AG04450 (cell line): Measurements from ENCODE around the gene MRRF. TPM values are rescaled to one million over a fixed set of nuclear protein-coding genes. Genes with fewer than 3 reads are reported as not detected.

Experiments used
- CTCF ChIA-PET: fragments of 300-600, 350-600 bp; formaldehyde crosslinking; extraction: SDS; loops from one replicate; lab custom pipeline; 2022; ENCODE audit warnings: antibody characterized with exemption, inconsistent platforms; lab: Charles Lee
- POLR2A ChIA-PET: fragments of 350-600 bp; formaldehyde crosslinking; extraction: SDS; loops from one replicate; lab custom pipeline; 2021; ENCODE audit warnings: antibody characterized with exemption, inconsistent platforms; lab: Yijun Ruan, JAX
- DNase-seq: peaks from one replicate; pipeline ENCODE4 v3.0.0-alpha.2; 2011; ENCODE audit warnings: low read depth, low spot score
- H3K27ac ChIP-seq: one replicate; pipeline ENCODE4 v1.5.1; 2012; ENCODE audit warnings: low read depth, low read length, control low read depth
- H3K27me3 ChIP-seq: one replicate; pipeline ENCODE4 v1.6.0; 2012; ENCODE audit warnings: low read length; ENCODE audit not compliant: control insufficient read depth, insufficient read depth
- H3K4me3 ChIP-seq: 2 replicates; pipeline ENCODE4 v1.5.1; 2011; ENCODE audit warnings: mild to moderate bottlenecking, low read depth, low read length, control low read depth
- H3K9me3 ChIP-seq: 2 replicates; pipeline ENCODE4 v1.5.1; 2012; ENCODE audit warnings: low read length; ENCODE audit not compliant: control insufficient read depth, insufficient read depth
- CTCF ChIP-seq: IDR thresholded peaks from 2 replicates; pipeline ENCODE4 v1.5.1; 2011; ENCODE audit warnings: low read depth, low read length, control low read depth, inconsistent platforms
- polyA plus RNA-seq: library from polyadenylated mRNA; depleted of rRNA; stranded (reverse); fragments of >200 nt; gene quantifications from 2 replicates; pipeline ENCODE4 v1.2.3, GENCODE V29; 2011

The MRRF gene
- polyA plus RNA-seq, 1 experiment, result 50.1 TPM

- ChIA-PET CTCF (no interaction called here), POLR2A (no interaction called here)
- no peak for DNase-seq
Measured at GRCh38 chr9:122309861-122310260, 45.2 kb downstream of the MRRF start.

GRCh38 chr9:122314165-122314564 lies 49.5 kb downstream of the MRRF start:
- Histone ChIP-seq H3K27me3 (no peaks in the 10 kb centered on the region), H3K27ac (no peak overlapping the region), H3K9me3 (no peaks in the 10 kb centered on the region), H3K4me3 (no peak overlapping the region)
- CTCF ChIA-PET, result interaction anchor here (1.0 kb wide), 1 partner anchor 215 kb away, joined by 3 read pairs; no protein-coding TSS in a partner anchor
- DNase-seq, result no peak
- TF ChIP-seq CTCF, result no peak
- POLR2A ChIA-PET, result no interaction called here

More at GRCh38 chr9:122309861-122310260, 45.2 kb downstream of the MRRF start:
- Histone ChIP-seq H3K27me3 (no peaks in the 10 kb centered on the region), H3K27ac (no peak overlapping the region), H3K9me3 (no peaks in the 10 kb centered on the region), H3K4me3 (no peak overlapping the region)
- TF ChIP-seq CTCF, result no peak

GRCh38 chr9:122315534-122315933 lies 50.9 kb downstream of the MRRF start:
- H3K27ac ChIP-seq, result no peak overlapping the region
- POLR2A ChIA-PET, result no interaction called here

GRCh38 chr9:122318284-122318683 lies 53.6 kb downstream of the MRRF start:
- H3K27ac ChIP-seq, result no peak overlapping the region
- DNase-seq, result no peak
- no peaks in the 10 kb centered on the region for H3K9me3 ChIP-seq
- no peak overlapping the region for H3K4me3 ChIP-seq
- TF ChIP-seq CTCF, result no peak
- ChIA-PET CTCF (interaction anchor here (0.9 kb wide), 1 partner anchor 219 kb away, joined by 5 read pairs; no protein-coding TSS in a partner anchor), POLR2A (no interaction called here)
- H3K27me3 ChIP-seq, result no peaks in the 10 kb centered on the region

More at GRCh38 chr9:122315534-122315933, 50.9 kb downstream of the MRRF start:
- Histone ChIP-seq H3K9me3 (no peaks in the 10 kb centered on the region), H3K27me3 (no peaks in the 10 kb centered on the region), H3K4me3 (no peak overlapping the region)
- CTCF ChIA-PET, result no interaction called here
- no peak for DNase-seq
- TF ChIP-seq CTCF, result no peak

- Histone ChIP-seq H3K27me3 (no peaks in the 10 kb centered on the region), H3K9me3 (no peaks in the 10 kb centered on the region), H3K27ac (no peak overlapping the region), H3K4me3 (no peak overlapping the region)
- TF ChIP-seq CTCF, result no peak
- ChIA-PET POLR2A (no interaction called here), CTCF (no interaction called here)
- DNase-seq, result no peak
Measured at GRCh38 chr9:122320413-122320881, 55.8 kb downstream of the MRRF start.
